ENCODE measurements around the gene LY6G6C.

The LY6G6C gene

DNA sequence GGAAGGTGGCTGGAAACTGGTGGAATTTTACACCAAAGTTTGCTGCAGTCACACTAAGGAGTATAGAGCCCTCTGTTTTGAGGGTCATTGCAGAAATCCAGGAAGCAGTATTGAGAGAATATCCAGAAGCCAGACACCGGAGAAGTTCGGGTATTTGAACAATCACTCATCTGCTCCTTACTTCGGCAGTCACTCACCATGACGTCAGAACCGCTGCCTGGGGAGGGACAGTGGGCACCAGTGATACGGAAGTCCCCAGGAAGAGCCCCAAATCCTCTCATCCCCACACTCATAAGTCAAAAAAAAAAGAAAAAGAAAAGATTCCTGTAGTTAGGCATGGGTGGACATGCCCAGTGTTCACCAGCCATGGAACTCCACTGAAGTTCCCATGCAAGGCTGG, 44.6 kb downstream of the LY6G6C start:
- DNase-seq: no peak

DNA sequence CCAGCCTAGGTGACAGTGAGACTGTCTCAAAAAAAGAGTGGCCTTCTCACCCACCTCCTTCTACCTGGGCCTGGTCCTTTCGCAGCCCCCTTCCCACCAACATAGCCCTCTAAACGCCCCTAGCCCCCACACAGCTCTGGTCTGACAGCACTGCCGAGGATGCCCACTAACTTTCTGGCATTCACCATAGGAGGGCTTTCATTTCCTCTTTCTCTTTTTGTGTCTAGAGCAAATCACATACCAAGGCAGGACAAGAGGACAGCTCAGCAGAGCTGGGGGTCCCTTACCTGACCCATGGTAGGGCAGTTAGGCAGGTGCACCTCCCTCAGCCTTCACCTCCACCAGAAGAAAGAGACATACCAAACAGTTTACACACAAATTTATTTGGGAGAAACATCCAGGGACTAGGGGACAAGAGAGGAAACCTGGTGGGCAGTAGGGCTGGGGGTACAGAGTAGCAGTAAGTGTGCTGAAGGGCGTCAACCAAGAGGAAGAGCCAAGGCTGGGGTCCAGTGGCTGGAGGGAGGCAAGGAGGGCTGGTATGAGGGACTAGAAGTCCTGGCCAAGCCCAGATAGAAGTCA, 45.1 kb downstream of the LY6G6C start:
- no peak for DNase-seq

DNA sequence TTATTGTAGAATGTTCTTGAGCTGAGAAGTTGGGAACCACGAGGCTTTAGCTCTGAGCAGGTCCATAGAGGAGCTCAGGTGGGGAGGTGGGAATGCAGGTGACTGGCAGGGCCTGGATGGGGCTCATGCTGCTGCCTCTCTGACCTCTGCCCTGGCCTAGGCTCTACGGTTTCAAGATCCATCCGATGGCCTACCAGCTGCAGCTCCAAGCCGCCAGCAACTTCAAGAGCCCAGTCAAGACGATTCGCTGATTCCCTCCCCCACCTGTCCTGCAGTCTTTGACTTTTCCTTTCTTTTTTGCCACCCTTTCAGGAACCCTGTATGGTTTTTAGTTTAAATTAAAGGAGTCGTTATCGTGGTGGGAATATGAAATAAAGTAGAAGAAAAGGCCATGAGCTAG, 51.9 kb downstream of the LY6G6C start, which contains the start of gene LY6G5B:
Gene LY6G5B (plus strand): TSS at position 301 of the 400 bp plus-strand sequence. CDS start 975 bp downstream, outside the sequence.
- DNase-seq: no peak

All from 8988T (cell line).